TTC549 (cell line): Measurements from ENCODE around the gene MTMR12.
"Not testable (repeated sequence)": the region's sequence is repeated elsewhere in the genome, so short reads cannot be mapped to it uniquely, and the experiment has no call there.

Experiments
- FAIRE-seq: peaks from 2 replicates; lab custom pipeline; 2012; peaks lifted over from hg19 to GRCh38; lab: Jason Lieb, UNC

The MTMR12 gene

DNA sequence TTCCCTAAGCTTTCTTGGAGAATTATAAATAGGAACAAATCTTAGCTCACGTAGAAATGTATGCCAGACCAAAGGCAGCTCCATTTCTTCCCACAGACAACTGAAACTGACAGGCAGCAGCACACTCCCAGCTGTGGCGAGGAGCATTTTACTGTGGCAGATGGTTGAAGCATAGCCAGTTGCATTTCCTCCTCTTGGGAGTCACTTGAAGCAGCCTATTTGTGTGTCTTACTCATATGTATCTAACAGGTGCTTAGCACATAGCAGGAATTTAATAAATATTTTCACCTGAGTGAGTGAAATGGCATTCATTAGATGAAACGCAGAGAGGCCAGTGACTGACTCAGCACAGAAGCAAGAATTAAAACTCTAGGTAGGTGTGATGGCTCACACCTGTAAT is 12.3 kb upstream of the MTMR12 start:
- FAIRE-seq, result no peak

DNA sequence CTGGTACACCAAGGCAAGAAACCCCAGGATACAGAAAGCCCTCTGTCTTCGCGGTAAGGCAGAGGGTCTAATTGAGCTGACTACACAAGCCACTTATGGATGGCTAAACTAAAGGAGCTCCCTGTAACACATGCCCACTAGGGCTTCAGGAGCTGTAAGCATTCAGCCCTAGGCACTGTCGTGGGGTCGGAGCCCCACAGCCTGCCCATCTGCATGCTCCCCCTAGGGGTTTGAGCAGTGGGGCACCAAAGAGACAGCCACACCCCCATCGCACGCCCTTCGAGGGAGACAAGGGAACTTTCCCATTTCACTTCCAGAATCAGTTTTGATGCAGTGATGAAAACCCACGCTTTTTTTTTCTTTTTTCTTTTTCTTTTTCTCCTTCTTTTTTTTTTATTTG is 11.0 kb upstream of the MTMR12 start:
- FAIRE-seq, result no peak

- FAIRE-seq, result no peak
These were observed 10.1 kb upstream of the MTMR12 start for GRCh38 chr5:32322882-32323281.

DNA sequence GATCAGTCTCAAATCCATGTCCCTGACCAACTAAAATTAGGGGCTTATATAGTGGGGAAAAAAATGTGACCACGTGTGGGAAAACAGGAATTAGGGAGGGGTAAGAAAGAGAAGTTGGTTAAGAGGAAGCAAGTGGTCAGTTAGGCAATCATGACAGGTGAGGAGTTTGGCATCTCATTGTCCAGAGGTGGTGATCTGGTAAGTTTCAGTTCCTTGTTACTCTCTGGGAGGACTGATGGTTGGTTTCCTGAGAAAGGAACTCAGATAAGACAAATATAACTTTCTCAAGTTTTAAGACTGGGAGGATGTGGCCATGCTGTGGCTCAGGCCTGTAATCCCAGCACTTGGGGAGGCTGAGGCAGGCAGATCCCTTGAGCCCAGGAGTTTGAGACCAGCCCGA is 9.0 kb upstream of the MTMR12 start:
- not testable (repeated sequence) for FAIRE-seq

GRCh38 chr5:32320576-32320975 is 7.8 kb upstream of the MTMR12 start:
- FAIRE-seq, result no peak

- no peak for FAIRE-seq
These were observed 7.3 kb upstream of the MTMR12 start for GRCh38 chr5:32319926-32320543.

DNA sequence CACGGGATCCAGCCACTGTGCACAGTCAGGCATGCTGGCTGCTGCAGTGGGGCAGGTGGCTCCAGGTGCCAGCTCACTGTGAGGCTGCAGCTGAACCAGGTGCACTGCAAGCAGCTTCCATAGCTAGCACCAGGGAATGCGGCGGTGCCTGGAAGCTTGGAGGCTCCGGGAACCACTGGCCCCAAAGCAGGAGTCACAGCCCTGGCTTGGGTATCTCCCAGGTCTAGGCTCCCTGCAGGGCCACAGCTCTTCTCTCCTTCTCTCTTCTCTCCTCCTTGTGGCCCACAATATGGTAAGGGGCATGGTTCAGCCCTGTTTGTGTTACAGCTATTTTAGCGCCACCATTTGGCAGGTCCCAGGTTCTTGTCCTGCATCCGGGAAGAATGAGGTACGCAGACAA is 6.7 kb upstream of the MTMR12 start:
- FAIRE-seq, result no peak

DNA sequence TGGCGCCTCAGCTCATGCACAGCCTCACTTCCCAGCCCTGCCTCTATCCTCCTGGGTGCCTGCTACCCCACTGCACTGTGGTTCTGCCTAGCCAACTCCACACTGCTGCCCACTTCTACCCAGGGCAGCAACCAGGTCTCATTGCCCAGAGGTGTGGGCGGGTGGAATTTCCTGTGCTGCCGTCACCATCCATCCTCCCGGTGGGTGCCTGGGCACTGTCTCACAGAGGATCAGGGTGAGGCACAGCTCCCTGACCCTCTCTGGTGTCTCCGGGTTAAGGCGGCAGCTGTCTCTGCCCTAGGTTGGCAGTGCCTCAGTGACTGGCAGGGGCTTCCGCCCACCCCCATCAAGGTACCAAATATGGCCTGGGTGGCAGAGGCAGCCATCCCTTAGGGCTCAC is 4.3 kb upstream of the MTMR12 start:
- no peak for FAIRE-seq

GRCh38 chr5:32315221-32316014 is 2.7 kb upstream of the MTMR12 start:
- FAIRE-seq, result no peak

- FAIRE-seq, result no peak
These were observed 1.9 kb upstream of the MTMR12 start for GRCh38 chr5:32314658-32315057.

DNA sequence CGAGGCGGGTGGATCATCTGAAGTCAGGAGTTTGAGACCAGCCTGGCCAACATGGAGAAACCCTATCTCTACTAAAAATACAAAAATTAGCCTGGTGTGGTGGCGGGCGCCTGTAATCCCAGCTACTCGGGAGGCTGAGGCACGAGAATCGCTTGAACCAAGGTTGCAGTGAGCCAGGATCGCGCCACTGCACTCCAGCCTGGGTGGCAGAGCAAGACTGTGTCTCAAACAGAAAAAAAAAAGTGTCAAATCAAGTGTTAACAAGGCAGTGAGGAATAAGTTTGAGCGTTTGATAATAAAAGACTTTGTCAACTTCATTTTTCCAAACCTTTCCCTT is 1.4 kb upstream of the MTMR12 start:
- not testable (repeated sequence) for FAIRE-seq

DNA sequence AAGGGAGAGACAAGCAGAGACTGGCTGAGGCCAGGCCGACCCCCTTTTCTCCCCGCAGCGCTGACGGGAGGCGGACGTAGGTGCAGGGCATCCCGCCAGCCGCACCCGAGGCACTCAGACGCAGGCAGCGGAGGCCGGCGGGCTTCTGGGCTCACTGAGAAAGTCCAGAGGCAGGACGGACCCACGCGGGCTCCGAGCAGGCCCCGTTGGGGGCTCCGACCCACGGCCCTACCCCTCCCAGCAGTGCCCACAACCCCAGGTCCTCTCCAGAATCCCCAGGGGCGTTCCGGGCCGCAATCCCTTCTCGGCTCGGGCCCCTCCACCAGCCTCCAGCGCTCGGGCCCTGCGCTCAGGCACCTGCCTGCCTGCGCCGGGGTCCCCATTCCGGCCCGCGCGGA is 543 bp downstream of the MTMR12 start:
- no peak for FAIRE-seq

DNA sequence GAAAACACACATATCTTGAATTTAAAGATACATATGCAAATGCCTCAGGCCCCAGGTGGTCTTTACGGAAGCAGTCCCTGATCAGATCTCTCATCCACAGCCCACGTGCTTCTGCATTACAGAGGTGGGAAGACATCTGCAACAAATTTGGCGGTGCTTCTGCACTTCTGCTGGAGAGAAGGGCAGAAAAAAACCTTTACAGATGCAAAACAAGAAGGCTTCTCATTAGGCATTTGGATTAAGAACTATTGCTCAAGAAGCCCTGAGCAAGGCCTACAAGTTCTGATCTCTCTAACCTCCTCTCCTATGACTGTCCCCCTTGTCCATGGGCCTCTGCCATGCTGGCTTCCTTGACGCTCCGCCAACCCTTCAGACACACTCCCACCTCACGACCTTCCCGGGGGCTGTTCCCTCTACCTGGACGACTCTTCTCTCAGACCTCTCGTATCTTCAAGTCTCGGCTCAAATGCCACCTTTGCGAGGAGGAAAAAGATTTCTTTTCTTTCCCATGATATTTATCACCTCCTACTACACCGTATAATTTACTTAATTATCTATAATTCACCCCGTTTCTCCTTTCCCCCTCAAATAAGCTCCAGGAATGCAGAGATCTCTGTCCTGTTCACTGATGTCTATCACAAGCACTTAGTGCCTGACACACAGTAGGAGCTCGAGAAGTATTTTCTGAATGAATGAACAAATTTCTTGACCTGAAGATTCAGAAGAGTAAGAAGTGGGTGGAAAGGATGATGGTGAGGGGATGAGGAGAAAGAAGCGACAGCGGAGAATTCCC is 1.1 kb downstream of the MTMR12 start:
- FAIRE-seq, result no peak

GRCh38 chr5:32309761-32310160 is 3.0 kb downstream of the MTMR12 start:
- FAIRE-seq, result no peak

GRCh38 chr5:32308946-32309345 is 3.8 kb downstream of the MTMR12 start:
- no peak for FAIRE-seq

GRCh38 chr5:32307769-32308194 is 5.0 kb downstream of the MTMR12 start:
- FAIRE-seq, result no peak

- FAIRE-seq, result no peak
These were observed 8.1 kb downstream of the MTMR12 start for GRCh38 chr5:32304622-32305021.

DNA sequence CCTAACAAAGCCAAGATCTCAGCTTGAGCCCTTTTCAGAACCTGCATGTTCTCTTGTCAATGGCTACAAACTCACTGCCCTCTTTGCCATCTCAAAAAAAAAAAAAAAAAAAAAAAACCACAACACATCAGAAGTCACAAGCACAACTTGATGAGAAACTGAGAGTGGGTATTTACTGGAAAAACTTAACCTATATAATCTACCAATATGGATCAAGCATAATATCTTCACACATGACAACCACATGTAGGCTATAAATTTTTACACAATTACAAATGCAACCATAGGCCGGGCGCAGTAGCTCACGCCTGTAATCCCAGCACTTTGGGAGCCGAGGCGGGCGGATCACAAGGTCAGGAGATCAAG is 9.0 kb downstream of the MTMR12 start:
- no peak for FAIRE-seq

DNA sequence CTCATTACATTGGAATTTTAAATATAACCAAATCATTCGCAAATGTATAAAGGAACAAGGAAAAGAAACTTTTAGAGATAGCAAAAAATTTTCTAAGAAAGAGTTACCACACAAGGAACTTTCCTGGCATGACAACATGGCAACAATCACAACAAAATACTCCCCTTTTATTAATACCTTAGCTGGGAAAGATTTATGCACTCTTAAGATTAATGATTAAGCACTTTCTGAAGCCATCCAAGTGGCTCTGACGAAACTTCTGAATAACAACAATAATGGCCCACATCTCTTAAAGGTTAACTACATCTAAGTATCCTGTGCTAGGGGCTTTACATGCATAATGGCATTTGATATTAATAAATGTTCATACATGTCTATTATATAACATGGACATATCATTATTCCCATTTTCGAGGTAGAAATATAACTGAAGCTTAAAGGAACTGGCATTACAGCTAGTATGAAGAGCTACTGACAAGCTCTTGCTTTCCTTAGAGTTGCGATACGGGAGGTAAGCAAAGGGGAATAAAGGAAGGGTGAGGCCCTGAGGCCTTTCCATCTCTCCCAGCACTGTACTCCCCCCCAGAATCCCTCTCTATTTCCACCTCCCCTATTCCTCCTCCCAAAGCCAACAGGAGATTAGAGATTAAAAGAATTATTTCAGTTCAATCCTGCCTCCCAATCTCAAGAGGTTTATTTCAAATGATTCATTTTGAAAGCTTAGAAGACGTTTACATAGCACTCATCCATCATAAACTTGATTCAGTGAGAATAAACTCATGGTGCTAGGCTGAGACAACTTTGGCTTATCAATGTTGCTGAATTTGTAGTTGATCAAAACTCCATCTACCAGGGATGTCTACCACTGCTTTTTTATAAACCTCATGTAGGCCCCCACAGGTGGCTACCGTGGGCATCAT is 9.6 kb downstream of the MTMR12 start:
- no peak for FAIRE-seq

GRCh38 chr5:32301891-32302290 is 10.8 kb downstream of the MTMR12 start:
- FAIRE-seq, result no peak

DNA sequence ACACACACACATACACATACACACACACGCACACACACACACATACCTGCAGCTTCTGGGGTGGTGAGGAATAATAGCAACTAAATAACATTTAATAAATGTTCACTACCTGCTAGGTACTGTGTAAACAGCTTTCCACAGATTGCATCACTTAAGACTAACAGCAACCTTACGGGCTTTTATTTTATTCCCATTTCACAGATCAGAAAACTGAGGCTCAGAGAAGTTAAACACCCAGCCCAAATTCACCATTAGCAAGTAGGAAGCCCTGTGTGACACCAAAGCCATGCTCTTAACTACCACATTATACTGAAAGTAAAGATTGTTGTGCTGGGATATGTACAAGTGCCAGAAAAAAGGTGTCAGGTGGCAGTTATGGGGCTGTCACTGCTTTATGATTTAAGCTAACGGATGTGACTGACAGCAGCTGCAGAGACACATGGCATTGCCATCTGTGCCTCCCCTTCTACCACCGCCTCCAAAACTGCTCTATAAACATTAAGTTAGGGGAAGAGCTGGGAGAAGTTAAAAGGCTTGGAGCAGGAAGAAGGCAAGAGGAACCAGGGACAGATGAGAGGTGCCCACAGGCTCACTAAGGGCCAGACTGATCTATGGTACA is 13.6 kb downstream of the MTMR12 start:
- no peak for FAIRE-seq

DNA sequence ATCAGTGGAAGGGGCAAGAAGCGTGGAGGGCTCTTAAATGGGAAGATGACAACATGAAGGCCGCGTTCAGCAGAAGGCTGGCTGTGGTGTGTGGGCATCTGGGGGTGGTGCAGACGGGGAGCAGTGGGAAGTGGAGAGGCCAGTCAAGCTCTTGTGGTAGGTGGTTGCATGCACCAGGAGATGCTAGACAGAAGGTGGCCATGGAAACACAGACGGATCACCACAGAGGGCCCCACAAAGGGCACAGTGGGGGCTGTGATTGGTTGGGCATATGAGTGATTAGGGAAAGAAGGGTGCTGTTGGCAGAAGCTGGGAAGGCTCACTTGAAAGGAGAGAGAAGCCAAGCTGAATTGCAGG is 14.7 kb downstream of the MTMR12 start:
- FAIRE-seq, result no peak
